K562 (cell line): Measurements from ENCODE around the gene PRKAG2. TPM values are rescaled to one million over a fixed set of nuclear protein-coding genes. Genes with fewer than 3 reads are reported as not detected.
"Not testable (repeated sequence)": the region's sequence is repeated elsewhere in the genome, so short reads cannot be mapped to it uniquely, and the experiment has no call there.

ENCODE experiments used
- MAZ ChIP-seq, 2 experiments: fragments of 450-650 bp in 1 of 2; sonication (generic) in 1 of 2; formaldehyde crosslinking; IDR thresholded peaks in 1 of 2; conservative IDR thresholded peaks in 1 of 2; 2 replicates each; pipeline versions ENCODE4 v1.4.0 to v1.5.0; 2020; ENCODE audit warnings: mild to moderate bottlenecking in 1 of 2, missing genetic modification reagents in 1 of 2
- POLR2G ChIP-seq: fragments of 200-400 bp; formaldehyde crosslinking; IDR thresholded peaks from 2 replicates; pipeline ENCODE4 v1.6.1; 2017; ENCODE audit warnings: low read depth, mild to moderate bottlenecking, antibody characterized with exemption, low read length, moderate library complexity
- SIN3B ChIP-seq: fragments of 450-650 bp; IDR thresholded peaks from 2 replicates; pipeline ENCODE4 v1.6.1; 2017; ENCODE audit warnings: low read depth, mild to moderate bottlenecking, moderate library complexity
- polyA plus RNA-seq, 8 experiments: library from polyadenylated mRNA; depleted of rRNA in 4 of 8; stranded (reverse) in 5 of 8; unstranded in 3 of 8; fragments of >200 nt; fragmentation: Nextera tagmentation in 2 of 8; fragmentation: Illumina TruSeq in 1 of 8; extraction: Ambion mirVana in 2 of 8; extraction: Trizol in 1 of 8; gene quantifications; 2 replicates each; pipeline versions ENCODE4 v1.2.1 to v1.2.3, GENCODE V29; 2011 to 2014; ENCODE audit warnings: inconsistent platforms in 1 of 8, missing spikeins in 1 of 8
- total RNA-seq, 7 experiments: library from RNA; depleted of rRNA in 6 of 7; stranded (reverse); fragments of >200 nt in 6 of 7; fragmentation: Illumina TruSeq in 2 of 7; extraction: Trizol in 2 of 7; gene quantifications; 2 replicates each; pipeline versions ENCODE4 v1.2.1 to v1.2.3, GENCODE V29; 2011 to 2021; ENCODE audit warnings: low replicate concordance in 1 of 7
- TF ChIP-seq, protein P1 (sequence below), 2 experiments: fragments of 450-650 bp; formaldehyde crosslinking in 1 of 2; IDR thresholded peaks; 2 replicates each; pipeline versions ENCODE4 v1.4.0 to v1.6.1; 2014 to 2020; ENCODE audit warnings: mild to moderate bottlenecking in 2 of 2, borderline replicate concordance in 1 of 2, low read depth in 1 of 2
- TF ChIP-seq, protein P2 (sequence below): fragments of 450-650 bp; IDR thresholded peaks from 2 replicates; pipeline ENCODE4 v1.6.1; 2017; ENCODE audit warnings: antibody characterized with exemption, mild to moderate bottlenecking
- TF ChIP-seq, protein P3 (sequence below): conservative IDR thresholded peaks from 2 replicates; pipeline ENCODE4 v1.6.1; 2011; ENCODE audit warnings: low read depth, mild to moderate bottlenecking, low read length; ENCODE audit not compliant: control insufficient read depth

Gene PRKAG2
- total and polyA plus RNA-seq, 9 of the 15 experiments (the other 6 are each of a cell fraction or from before 2014, with no cell fraction given) = 0.99 to 5.6 (median 3.3) TPM

DNA sequence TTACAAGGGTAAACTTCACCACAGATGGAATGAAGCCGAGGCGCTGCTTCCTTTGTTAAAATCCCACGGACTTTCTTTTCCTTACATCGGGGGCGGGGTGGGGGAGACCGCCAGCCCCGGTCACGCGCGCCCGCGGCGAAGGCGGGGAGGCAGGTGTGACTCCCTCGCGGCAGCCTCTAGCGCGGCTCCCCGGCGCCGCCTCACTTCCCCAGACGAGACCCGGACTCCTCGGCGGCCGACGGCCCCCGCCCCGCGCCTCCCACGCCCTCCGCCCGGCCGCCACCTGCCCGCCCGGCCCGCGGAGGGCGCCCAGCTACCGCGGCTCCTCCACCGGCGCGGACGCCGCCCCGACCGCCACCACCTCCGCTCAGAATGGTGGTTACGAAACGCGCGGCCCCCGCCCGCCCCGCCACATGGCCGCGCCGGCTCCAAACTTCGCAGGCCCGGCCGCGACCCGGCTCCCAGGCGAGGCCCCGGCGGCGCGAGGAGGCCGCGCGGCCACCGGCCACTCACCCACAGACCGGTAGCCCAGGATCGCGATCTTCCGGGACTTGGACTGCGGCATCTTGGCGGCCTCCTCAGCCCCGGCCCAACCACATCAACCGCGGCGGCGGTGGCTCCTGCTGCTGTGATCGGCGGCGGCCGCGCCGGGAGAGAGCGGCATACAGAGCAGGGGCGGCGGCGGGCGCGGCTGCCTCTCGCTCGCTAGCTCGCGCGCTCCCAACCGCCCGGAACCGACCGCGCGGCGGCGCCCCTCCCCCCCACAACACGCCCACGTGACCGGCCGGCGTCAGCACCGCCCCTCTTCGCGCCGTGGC, 357.8 kb downstream of the PRKAG2 start (continued):
- TF ChIP-seq, protein P1, sequence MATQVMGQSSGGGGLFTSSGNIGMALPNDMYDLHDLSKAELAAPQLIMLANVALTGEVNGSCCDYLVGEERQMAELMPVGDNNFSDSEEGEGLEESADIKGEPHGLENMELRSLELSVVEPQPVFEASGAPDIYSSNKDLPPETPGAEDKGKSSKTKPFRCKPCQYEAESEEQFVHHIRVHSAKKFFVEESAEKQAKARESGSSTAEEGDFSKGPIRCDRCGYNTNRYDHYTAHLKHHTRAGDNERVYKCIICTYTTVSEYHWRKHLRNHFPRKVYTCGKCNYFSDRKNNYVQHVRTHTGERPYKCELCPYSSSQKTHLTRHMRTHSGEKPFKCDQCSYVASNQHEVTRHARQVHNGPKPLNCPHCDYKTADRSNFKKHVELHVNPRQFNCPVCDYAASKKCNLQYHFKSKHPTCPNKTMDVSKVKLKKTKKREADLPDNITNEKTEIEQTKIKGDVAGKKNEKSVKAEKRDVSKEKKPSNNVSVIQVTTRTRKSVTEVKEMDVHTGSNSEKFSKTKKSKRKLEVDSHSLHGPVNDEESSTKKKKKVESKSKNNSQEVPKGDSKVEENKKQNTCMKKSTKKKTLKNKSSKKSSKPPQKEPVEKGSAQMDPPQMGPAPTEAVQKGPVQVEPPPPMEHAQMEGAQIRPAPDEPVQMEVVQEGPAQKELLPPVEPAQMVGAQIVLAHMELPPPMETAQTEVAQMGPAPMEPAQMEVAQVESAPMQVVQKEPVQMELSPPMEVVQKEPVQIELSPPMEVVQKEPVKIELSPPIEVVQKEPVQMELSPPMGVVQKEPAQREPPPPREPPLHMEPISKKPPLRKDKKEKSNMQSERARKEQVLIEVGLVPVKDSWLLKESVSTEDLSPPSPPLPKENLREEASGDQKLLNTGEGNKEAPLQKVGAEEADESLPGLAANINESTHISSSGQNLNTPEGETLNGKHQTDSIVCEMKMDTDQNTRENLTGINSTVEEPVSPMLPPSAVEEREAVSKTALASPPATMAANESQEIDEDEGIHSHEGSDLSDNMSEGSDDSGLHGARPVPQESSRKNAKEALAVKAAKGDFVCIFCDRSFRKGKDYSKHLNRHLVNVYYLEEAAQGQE (IDR thresholded peaks at IDR 0.05; ENCODE audit: borderline replicate concordance) = not testable (repeated sequence)
- TF ChIP-seq, protein P1 (CRISPR knock-in tag; IDR thresholded peaks at IDR 0.05; ENCODE audit: low read depth) = peak; percentile 71; the same call in 1 of the 2 replicates
- TF ChIP-seq POLR2G = peak; percentile 88
- peak; percentile 15 to 78 for TF ChIP-seq MAZ (CRISPR knock-in tag; conservative IDR thresholded peaks at IDR 0.05 in 1 of 2, IDR thresholded peaks at IDR 0.05 in 1 of 2)
- TF ChIP-seq, protein P2, sequence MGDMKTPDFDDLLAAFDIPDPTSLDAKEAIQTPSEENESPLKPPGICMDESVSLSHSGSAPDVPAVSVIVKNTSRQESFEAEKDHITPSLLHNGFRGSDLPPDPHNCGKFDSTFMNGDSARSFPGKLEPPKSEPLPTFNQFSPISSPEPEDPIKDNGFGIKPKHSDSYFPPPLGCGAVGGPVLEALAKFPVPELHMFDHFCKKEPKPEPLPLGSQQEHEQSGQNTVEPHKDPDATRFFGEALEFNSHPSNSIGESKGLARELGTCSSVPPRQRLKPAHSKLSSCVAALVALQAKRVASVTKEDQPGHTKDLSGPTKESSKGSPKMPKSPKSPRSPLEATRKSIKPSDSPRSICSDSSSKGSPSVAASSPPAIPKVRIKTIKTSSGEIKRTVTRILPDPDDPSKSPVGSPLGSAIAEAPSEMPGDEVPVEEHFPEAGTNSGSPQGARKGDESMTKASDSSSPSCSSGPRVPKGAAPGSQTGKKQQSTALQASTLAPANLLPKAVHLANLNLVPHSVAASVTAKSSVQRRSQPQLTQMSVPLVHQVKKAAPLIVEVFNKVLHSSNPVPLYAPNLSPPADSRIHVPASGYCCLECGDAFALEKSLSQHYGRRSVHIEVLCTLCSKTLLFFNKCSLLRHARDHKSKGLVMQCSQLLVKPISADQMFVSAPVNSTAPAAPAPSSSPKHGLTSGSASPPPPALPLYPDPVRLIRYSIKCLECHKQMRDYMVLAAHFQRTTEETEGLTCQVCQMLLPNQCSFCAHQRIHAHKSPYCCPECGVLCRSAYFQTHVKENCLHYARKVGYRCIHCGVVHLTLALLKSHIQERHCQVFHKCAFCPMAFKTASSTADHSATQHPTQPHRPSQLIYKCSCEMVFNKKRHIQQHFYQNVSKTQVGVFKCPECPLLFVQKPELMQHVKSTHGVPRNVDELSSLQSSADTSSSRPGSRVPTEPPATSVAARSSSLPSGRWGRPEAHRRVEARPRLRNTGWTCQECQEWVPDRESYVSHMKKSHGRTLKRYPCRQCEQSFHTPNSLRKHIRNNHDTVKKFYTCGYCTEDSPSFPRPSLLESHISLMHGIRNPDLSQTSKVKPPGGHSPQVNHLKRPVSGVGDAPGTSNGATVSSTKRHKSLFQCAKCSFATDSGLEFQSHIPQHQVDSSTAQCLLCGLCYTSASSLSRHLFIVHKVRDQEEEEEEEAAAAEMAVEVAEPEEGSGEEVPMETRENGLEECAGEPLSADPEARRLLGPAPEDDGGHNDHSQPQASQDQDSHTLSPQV = peak; percentile 79
- TF ChIP-seq SIN3B = peak; percentile 74; the same call in 1 of the 2 replicates
- TF ChIP-seq, protein P3, sequence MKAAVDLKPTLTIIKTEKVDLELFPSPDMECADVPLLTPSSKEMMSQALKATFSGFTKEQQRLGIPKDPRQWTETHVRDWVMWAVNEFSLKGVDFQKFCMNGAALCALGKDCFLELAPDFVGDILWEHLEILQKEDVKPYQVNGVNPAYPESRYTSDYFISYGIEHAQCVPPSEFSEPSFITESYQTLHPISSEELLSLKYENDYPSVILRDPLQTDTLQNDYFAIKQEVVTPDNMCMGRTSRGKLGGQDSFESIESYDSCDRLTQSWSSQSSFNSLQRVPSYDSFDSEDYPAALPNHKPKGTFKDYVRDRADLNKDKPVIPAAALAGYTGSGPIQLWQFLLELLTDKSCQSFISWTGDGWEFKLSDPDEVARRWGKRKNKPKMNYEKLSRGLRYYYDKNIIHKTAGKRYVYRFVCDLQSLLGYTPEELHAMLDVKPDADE = peak; percentile 19; the same call in 1 of the 2 replicates
